ENCODE measurements around the gene ALOX15B. TPM values are rescaled to one million over a fixed set of nuclear protein-coding genes. Genes with fewer than 3 reads are reported as not detected.

Gene ALOX15B, protein sequence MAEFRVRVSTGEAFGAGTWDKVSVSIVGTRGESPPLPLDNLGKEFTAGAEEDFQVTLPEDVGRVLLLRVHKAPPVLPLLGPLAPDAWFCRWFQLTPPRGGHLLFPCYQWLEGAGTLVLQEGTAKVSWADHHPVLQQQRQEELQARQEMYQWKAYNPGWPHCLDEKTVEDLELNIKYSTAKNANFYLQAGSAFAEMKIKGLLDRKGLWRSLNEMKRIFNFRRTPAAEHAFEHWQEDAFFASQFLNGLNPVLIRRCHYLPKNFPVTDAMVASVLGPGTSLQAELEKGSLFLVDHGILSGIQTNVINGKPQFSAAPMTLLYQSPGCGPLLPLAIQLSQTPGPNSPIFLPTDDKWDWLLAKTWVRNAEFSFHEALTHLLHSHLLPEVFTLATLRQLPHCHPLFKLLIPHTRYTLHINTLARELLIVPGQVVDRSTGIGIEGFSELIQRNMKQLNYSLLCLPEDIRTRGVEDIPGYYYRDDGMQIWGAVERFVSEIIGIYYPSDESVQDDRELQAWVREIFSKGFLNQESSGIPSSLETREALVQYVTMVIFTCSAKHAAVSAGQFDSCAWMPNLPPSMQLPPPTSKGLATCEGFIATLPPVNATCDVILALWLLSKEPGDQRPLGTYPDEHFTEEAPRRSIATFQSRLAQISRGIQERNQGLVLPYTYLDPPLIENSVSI
- 0.24 TPM for total RNA-seq
- polyA plus RNA-seq: 5.1 TPM
- long read RNA-seq, donor 1: 0 reads
- long read RNA-seq, donor 2: 0 reads
- long read RNA-seq, donor 3: 0 reads
- long read RNA-seq, donor 4: 0 reads
- long read RNA-seq, donor 5: 0 reads
- long read RNA-seq, donor 6: 0 reads
- long read RNA-seq, donor 7: 0 reads
- long read RNA-seq, donor 8: 0 reads
- long read RNA-seq, donor 9: 0 reads
- long read RNA-seq, donor 10: 0 reads

DNA sequence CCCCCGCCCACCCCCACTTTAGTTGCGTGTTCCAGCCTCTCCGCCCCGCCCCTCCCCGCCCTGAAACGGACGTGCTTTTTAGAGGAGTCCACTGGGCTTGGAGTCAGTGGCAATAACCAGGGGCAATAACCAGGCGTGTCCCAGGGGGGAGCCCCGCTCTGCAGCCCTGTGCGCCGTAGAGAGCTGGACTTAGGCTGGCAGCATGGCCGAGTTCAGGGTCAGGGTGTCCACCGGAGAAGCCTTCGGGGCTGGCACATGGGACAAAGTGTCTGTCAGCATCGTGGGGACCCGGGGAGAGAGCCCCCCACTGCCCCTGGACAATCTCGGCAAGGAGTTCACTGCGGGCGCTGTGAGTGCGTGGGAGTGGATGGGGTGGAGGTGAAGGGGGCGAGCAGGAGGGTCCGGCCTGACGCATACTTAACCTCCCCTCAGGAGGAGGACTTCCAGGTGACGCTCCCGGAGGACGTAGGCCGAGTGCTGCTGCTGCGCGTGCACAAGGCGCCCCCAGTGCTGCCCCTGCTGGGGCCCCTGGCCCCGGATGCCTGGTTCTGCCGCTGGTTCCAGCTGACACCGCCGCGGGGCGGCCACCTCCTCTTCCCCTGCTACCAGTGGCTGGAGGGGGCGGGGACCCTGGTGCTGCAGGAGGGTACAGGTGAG lies at the start of gene ALOX15B:
TSS of gene ALOX15B (plus strand) at position 106 of the 657 bp plus-strand sequence. CDS start at position 203, 97 bp downstream.
- Histone ChIP-seq H3K36me3 (ENCODE audit: control insufficient read depth in 2 of 2, insufficient read depth in 2 of 2, low read length in 1 of 2) (no peaks in the 10 kb centered on the region), H3K27ac (ENCODE audit: low read depth in 1 of 2, low read length in 1 of 2) (no peak within 1 kb of the TSS), H3K27me3 (ENCODE audit: control insufficient read depth in 2 of 2, insufficient read depth in 1 of 2, low read length in 1 of 2) (peaks cover 8 to 31% of the 10 kb centered on the region in 2 donors), H3K9me3 (ENCODE audit: control insufficient read depth in 2 of 2, insufficient read depth in 1 of 2, low read length in 1 of 2) (no peaks in the 10 kb centered on the region), H3K4me1 (ENCODE audit: control insufficient read depth in 2 of 2, insufficient read depth in 2 of 2, low read length in 2 of 2) (peaks cover 0 to 4% of the 10 kb centered on the region in 2 donors), H3K4me3 (ENCODE audit: low read length in 2 of 2) (no peak within 1 kb of the TSS)
- 25% methylated on average over 37 of the region's 37 CpGs for WGBS
- DNase-seq (ENCODE audit: low read depth in 6 of 9, low spot score in 9 of 9): no peak

DNA sequence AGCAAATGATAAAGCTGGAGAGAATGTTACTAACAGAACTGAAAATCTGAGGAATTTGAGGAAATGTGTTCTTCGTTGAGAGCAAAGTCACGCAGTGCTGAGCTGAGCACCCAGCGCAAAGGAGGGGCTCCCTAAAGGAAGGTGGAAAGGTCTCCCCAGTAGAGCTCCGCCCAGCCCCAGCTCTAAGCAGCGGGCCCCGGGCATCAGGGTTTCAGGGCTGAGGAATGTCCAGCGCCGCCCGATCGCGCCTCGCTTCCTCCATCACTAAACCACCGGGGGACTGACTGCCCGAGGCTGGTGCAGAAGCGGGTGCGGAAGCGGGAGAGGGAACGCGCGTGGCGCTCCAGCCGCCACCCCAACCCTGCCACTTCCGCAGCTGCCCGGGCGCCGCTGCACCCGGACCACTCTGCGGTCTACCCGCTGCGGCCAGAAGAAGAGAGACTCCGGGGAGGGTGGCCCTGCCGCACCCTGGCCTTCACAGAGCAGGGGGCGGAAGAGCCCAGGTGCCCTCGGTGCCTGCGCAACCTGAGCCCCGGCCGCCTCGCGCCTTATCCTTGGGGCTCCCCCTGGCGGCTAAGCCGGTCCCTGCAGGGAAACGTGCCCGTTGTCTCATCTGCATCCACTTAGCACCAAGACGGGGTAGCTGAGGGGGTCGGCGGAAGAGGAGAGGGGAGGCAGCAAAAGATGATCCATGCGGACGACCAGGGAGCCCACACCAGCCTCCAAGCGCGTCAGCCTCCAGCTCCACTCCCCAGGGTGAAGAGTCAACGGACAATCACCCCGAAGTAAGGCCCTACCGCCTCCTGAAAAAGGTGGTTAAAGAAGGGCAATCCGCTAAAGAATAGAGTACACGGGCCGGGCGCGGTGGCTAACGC lies 48.8 kb upstream of the ALOX15B start:
- H3K27me3 ChIP-seq (ENCODE audit: control insufficient read depth in 2 of 2, insufficient read depth in 1 of 2, low read length in 1 of 2): peaks cover 0 to 3% of the 10 kb centered on the region in 2 donors
- no peaks in the 10 kb centered on the region for H3K9me3 ChIP-seq (ENCODE audit: control insufficient read depth in 2 of 2, insufficient read depth in 1 of 2, low read length in 1 of 2)
- 3% methylated on average over 59 of the region's 59 CpGs for WGBS
- peak; percentile 55 to 94 (median 81) for DNase-seq (ENCODE audit: low read depth in 6 of 9, low spot score in 9 of 9)
- peak overlapping the region; percentile 53 to 56 for H3K4me3 ChIP-seq (ENCODE audit: low read length in 2 of 2)
- H3K4me1 ChIP-seq (ENCODE audit: control insufficient read depth in 2 of 2, insufficient read depth in 2 of 2, low read length in 2 of 2): peaks cover 3 to 9% of the 10 kb centered on the region in 2 donors
- no peaks in the 10 kb centered on the region for H3K36me3 ChIP-seq (ENCODE audit: control insufficient read depth in 2 of 2, insufficient read depth in 2 of 2, low read length in 1 of 2)
- peak overlapping the region; percentile 46 to 78 for H3K27ac ChIP-seq (ENCODE audit: low read depth in 1 of 2, low read length in 1 of 2)

DNA sequence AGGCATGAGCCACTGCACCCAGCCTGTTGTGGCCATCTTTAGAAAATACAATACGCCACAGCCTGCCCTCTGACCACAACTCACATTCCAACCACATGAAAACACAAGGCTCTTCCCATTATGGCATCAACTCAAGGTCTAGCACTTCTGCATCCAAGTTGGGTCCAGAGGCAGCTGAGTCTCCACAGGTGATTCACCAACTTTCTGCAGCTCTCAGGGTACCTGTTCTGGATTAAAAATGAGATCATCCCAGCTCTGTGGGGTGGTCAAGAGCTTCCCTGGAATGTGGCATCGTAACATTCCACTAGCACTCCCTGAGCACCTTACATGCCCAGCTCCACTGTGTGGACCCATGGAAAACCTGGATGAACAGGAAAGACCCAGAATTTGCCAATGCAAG lies 46.3 kb upstream of the ALOX15B start:
- DNase-seq (ENCODE audit: low read depth in 6 of 9, low spot score in 9 of 9): no peak
- Histone ChIP-seq H3K4me1 (ENCODE audit: control insufficient read depth in 2 of 2, insufficient read depth in 2 of 2, low read length in 2 of 2) (peaks cover 5 to 12% of the 10 kb centered on the region in 2 donors), H3K27ac (ENCODE audit: low read depth in 1 of 2, low read length in 1 of 2) (no peak overlapping the region), H3K9me3 (ENCODE audit: control insufficient read depth in 2 of 2, insufficient read depth in 1 of 2, low read length in 1 of 2) (no peaks in the 10 kb centered on the region), H3K36me3 (ENCODE audit: control insufficient read depth in 2 of 2, insufficient read depth in 2 of 2, low read length in 1 of 2) (no peaks in the 10 kb centered on the region), H3K27me3 (ENCODE audit: control insufficient read depth in 2 of 2, insufficient read depth in 1 of 2, low read length in 1 of 2) (peaks cover 0 to 5% of the 10 kb centered on the region in 2 donors), H3K4me3 (ENCODE audit: low read length in 2 of 2) (no peak overlapping the region)
- 96% methylated on average over 2 of the region's 2 CpGs for WGBS

DNA sequence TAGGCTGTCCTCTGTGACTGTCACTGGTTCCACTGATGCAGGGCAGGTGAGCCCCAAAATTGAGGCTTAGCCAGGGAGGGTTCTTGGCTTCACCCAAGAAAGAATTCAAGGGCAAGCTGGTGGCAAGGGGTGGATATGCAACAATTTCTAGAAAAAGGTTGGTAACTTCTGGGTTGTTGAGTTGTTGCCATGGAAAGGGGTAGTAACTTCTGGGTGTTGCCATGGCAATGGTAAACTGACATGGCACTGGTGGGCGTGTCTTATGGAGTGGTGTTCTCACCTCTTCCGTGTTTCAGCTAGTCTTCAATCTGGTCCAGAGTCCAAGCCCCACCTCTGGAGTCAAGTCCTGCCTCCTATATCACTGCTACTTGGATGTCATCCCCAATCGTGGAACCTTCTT lies 45.9 kb upstream of the ALOX15B start:
- Histone ChIP-seq H3K36me3 (ENCODE audit: control insufficient read depth in 2 of 2, insufficient read depth in 2 of 2, low read length in 1 of 2) (no peaks in the 10 kb centered on the region), H3K27me3 (ENCODE audit: control insufficient read depth in 2 of 2, insufficient read depth in 1 of 2, low read length in 1 of 2) (peaks cover 0 to 6% of the 10 kb centered on the region in 2 donors), H3K4me1 (ENCODE audit: control insufficient read depth in 2 of 2, insufficient read depth in 2 of 2, low read length in 2 of 2) (peaks cover 5 to 12% of the 10 kb centered on the region in 2 donors), H3K4me3 (ENCODE audit: low read length in 2 of 2) (no peak overlapping the region), H3K27ac (ENCODE audit: low read depth in 1 of 2, low read length in 1 of 2) (no peak overlapping the region), H3K9me3 (ENCODE audit: control insufficient read depth in 2 of 2, insufficient read depth in 1 of 2, low read length in 1 of 2) (no peaks in the 10 kb centered on the region)
- WGBS: 87% methylated on average over 3 of the region's 3 CpGs
- no peak for DNase-seq (ENCODE audit: low read depth in 6 of 9, low spot score in 9 of 9)

DNA sequence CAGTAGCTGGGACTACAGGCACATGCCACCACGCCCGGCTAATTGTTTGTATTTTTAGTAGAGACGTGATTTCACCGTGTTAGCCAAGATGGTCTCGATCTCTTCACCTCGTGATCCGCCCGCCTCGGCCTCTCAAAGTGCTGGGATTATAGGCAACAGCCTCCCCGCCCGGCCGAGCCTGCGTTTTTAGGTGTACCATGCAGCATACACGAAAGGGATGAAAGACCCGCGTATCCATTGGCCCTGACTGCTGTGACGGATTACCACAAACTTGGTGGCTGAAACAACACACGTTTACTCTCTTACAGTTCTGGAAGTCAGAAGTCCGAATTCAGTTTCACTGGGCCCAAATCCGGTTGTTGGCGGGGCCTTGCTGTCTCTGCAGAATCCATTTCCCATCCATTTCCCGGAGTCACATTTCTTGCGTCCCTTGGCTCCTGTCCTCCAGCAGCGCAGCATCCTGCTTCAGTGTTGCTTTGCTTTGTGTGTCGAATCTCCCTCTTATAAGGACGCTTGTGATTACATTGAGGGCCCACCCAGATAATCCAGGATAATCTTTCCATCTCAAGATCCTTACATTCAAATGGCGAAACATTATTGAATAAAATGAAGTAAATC lies 44.8 kb upstream of the ALOX15B start:
- no peak for DNase-seq (ENCODE audit: low read depth in 6 of 9, low spot score in 9 of 9)

DNA sequence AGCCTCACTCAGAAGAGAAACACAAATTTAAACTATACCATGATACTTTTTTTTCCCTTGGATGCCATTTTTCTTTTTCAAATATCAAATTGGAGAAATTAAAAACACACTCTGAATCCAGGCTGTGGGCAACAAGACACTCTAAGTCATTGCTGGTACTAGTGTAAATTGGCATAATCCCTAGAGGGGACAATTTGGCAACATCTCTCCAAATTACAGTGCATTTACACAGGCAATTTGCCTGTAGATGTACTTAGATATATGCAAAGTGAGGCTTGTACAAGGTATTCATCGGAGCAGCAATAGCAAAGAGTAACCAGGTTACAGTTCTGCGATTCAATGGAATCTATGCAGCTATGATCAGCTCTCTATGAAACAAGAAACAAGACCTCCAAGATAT lies 43.1 kb upstream of the ALOX15B start:
- DNase-seq (ENCODE audit: low read depth in 6 of 9, low spot score in 9 of 9): no peak
- H3K27ac ChIP-seq (ENCODE audit: low read depth in 1 of 2, low read length in 1 of 2): no peak overlapping the region
- H3K36me3 ChIP-seq (ENCODE audit: control insufficient read depth in 2 of 2, insufficient read depth in 2 of 2, low read length in 1 of 2): no peaks in the 10 kb centered on the region
- 97% methylated on average over 2 of the region's 2 CpGs for WGBS
- H3K4me1 ChIP-seq (ENCODE audit: control insufficient read depth in 2 of 2, insufficient read depth in 2 of 2, low read length in 2 of 2): peaks cover 3% of the 10 kb centered on the region in 2 donors
- no peaks in the 10 kb centered on the region for H3K9me3 ChIP-seq (ENCODE audit: control insufficient read depth in 2 of 2, insufficient read depth in 1 of 2, low read length in 1 of 2)
- H3K27me3 ChIP-seq (ENCODE audit: control insufficient read depth in 2 of 2, insufficient read depth in 1 of 2, low read length in 1 of 2): peaks cover 2 to 25% of the 10 kb centered on the region in 2 donors
- H3K4me3 ChIP-seq (ENCODE audit: low read length in 2 of 2): no peak overlapping the region

More for the DNA sequence above, 44.8 kb upstream of the ALOX15B start:
- no peaks in the 10 kb centered on the region for H3K9me3 ChIP-seq (ENCODE audit: control insufficient read depth in 2 of 2, insufficient read depth in 1 of 2, low read length in 1 of 2)
- no peaks in the 10 kb centered on the region for H3K36me3 ChIP-seq (ENCODE audit: control insufficient read depth in 2 of 2, insufficient read depth in 2 of 2, low read length in 1 of 2)
- 96% methylated on average over 27 of the region's 27 CpGs for WGBS
- no peak overlapping the region for H3K4me3 ChIP-seq (ENCODE audit: low read length in 2 of 2)
- H3K27me3 ChIP-seq (ENCODE audit: control insufficient read depth in 2 of 2, insufficient read depth in 1 of 2, low read length in 1 of 2): peaks cover 0 to 12% of the 10 kb centered on the region in 2 donors
- H3K4me1 ChIP-seq (ENCODE audit: control insufficient read depth in 2 of 2, insufficient read depth in 2 of 2, low read length in 2 of 2): peaks cover 5 to 12% of the 10 kb centered on the region in 2 donors
- no peak overlapping the region for H3K27ac ChIP-seq (ENCODE audit: low read depth in 1 of 2, low read length in 1 of 2)

DNA sequence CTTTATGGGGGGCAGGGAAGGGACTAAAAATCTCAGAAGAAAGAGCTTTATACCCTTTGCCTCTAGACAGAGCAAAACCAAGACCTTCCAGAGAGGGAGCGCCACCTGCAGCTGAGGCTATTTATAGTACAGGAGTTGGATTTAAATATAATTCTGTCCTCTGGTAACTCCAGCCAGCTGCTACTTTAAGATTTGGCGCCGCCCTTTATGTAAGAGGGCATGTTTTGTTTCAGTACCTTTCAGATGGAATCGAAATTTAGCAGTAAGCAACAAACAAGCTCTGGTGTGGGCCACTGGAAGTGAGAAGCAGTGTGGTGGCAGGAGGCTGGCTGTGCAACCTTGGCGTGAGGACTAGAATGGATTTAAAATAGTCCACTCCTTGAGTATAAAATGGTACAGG lies 41.7 kb upstream of the ALOX15B start:
- H3K36me3 ChIP-seq (ENCODE audit: control insufficient read depth in 2 of 2, insufficient read depth in 2 of 2, low read length in 1 of 2): no peaks in the 10 kb centered on the region
- H3K4me3 ChIP-seq (ENCODE audit: low read length in 2 of 2): no peak overlapping the region
- H3K4me1 ChIP-seq (ENCODE audit: control insufficient read depth in 2 of 2, insufficient read depth in 2 of 2, low read length in 2 of 2): peaks cover 3% of the 10 kb centered on the region in 2 donors
- H3K9me3 ChIP-seq (ENCODE audit: control insufficient read depth in 2 of 2, insufficient read depth in 1 of 2, low read length in 1 of 2): no peaks in the 10 kb centered on the region
- no peak overlapping the region for H3K27ac ChIP-seq (ENCODE audit: low read depth in 1 of 2, low read length in 1 of 2)
- WGBS: 15% methylated on average over 5 of the region's 5 CpGs
- peaks cover 13 to 36% of the 10 kb centered on the region in 2 donors for H3K27me3 ChIP-seq (ENCODE audit: control insufficient read depth in 2 of 2, insufficient read depth in 1 of 2, low read length in 1 of 2)
- DNase-seq (ENCODE audit: low read depth in 6 of 9, low spot score in 9 of 9): peak in 6 of 9 donors; percentile 26 to 71 (median 37)
